Urinary bladder (tissue), 4 donors: ENCODE results near the gene ALG1L2. TPM values are rescaled to one million over a fixed set of nuclear protein-coding genes. Genes with fewer than 3 reads are reported as not detected.
"Not testable (repeated sequence)": the region's sequence is repeated elsewhere in the genome, so short reads cannot be mapped to it uniquely, and the experiment has no call there.

Experiments used
- DNase-seq: peaks from one replicate; pipeline ENCODE4 v3.0.0-alpha.2; 2015; ENCODE audit errors: extremely low spot score
- H3K27ac ChIP-seq: one replicate; pipeline ENCODE4 v1.5.1; 2013; ENCODE audit warnings: low read depth, mild to moderate bottlenecking, moderate library complexity
- H3K36me3 ChIP-seq: one replicate; pipeline ENCODE4 v1.6.1; 2013; ENCODE audit warnings: mild to moderate bottlenecking, moderate library complexity; ENCODE audit not compliant: insufficient read depth
- H3K4me1 ChIP-seq: one replicate; pipeline ENCODE4 v1.6.1; 2013; ENCODE audit warnings: mild to moderate bottlenecking, moderate library complexity; ENCODE audit not compliant: insufficient read depth
- H3K4me3 ChIP-seq: one replicate; pipeline ENCODE4 v1.5.1; 2013; ENCODE audit warnings: low read depth, low read length
- WGBS: extraction: QIAGEN DNeasy Blood & Tissue Kit; methylation state at CpG from one replicate; pipeline ENCODE4 v1.1.7; 2013; 5-methylcytosine and 5-hydroxymethylcytosine counted together
- polyA plus RNA-seq: library from polyadenylated mRNA; stranded (reverse); fragments of 200-250 nt; gene quantifications from one replicate; pipeline ENCODE4 v1.2.3, GENCODE V29; 2013
- total RNA-seq: library from RNA; depleted of rRNA; stranded (reverse); fragments of >200 nt; gene quantifications from one replicate; pipeline ENCODE4 v1.2.3, GENCODE V29; 2014
- donor health status: healthy with polysubstance abuse.
- donor health status: healthy.

The ALG1L2 gene
- total and polyA plus RNA-seq, 2 donors = 0.85 TPM; not detected in 1

DNA sequence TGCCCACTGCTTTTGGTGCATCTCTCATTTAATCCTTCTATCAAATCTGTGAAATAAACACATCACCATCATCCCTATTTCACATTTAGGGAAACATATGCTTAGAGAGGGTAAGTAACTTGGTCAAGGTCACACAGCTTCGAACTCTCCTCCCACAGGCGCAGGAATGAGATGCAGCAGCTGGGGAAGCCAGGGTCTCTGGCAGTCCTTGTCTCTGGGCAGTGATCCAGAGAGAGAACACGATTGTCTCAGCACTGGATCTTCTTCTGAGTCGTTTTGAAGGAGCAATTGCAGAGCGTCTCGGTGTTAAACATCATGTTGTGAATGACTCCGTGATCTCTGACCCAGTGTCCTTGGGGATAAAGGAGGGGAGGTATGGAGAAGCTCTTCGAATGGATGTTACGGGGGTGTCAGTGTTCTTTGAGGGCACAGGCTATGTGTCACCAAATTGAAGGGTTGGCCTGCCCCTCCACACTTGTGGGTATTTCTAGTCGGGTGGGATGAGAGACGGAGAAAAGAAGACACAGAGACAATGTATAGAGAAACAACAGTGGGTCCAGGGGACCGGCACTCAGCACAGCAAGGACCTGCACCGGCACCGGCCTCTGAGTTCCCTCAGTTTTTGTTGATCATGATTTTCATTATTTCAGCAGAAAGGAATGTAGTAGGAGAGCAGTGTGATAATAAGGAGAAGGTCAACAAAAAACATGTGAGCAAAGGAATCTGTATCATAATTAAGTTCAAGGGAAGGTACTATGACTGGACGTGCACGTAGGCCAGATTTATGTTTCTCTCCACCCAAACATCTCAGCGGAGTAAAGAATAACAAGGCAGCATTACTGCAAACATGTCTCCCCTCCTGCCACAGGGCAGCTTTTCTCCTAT lies 41.5 kb downstream of the ALG1L2 start:
- not testable (repeated sequence) for H3K4me3 ChIP-seq, H3K36me3 ChIP-seq, DNase-seq, H3K27ac ChIP-seq, H3K4me1 ChIP-seq
- WGBS = 40% methylated on average over 17 of the region's 17 CpGs

DNA sequence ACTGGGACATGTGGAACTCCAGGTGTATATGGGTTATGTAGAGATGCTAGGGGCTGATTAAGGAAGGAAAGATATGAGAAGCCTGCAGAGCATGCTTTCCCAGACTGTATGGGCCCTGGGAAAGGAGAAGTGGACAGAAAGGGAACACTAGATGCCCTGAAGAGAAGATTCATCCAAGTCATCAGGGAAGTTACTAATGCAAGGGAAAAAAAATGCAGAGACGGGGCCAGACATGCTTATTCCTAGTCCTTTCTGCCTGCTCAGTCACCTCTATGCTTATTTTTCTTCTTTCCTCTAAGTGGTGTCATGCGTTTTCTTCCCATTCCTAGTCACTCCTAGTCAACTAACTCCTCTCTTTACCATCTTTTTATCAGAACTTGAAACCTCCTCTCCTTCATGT lies 43.8 kb downstream of the ALG1L2 start:
- H3K27ac ChIP-seq, H3K4me3 ChIP-seq, H3K4me1 ChIP-seq, H3K36me3 ChIP-seq, DNase-seq: not testable (repeated sequence)
- 91% methylated on average over 2 of the region's 2 CpGs for WGBS

DNA sequence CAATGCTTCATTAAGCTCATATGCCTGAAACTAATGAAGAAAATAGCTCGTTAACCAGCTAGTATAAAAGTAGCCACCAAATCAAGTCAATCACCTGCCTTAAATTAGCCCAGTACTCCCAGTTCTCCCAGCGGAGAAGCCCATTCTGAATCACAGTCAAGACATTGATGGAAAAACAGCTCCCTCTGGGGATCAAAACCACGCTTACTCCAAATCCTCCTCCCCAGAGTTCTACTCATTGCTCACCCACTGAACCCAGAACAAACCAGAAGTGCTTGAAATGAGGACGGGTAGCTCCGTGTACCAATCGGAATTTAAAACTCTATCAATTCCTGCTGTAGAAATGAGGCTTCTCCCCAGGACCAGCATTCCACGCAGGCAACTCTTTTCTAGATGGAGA lies 54.7 kb downstream of the ALG1L2 start:
- H3K27ac ChIP-seq = not testable (repeated sequence)
- 78% methylated on average over 7 of the region's 7 CpGs for WGBS

DNA sequence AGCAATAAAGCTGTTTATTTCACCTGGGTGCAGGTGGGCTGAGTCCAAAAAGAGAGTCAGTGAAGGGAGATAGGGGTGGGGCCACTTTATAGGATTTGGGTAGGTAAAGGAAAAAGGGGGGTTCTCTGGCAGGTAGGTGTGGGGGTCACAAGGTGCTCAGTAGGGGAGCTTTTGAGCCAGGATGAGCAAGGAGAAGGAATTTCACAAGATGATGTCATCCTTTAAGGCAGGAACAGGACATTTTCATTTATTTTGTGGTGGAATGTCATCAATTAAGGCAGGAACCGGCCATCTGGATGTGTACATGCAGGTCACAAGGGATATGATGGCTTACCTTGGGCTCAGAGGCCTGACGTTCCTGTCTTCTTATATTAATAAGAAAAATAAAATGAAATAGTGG lies 56.1 kb downstream of the ALG1L2 start:
- not testable (repeated sequence) for H3K4me3 ChIP-seq, DNase-seq, H3K36me3 ChIP-seq, H3K27ac ChIP-seq, H3K4me1 ChIP-seq
- WGBS = 83% methylated on average over 2 of the region's 2 CpGs

More for the DNA sequence above, 54.7 kb downstream of the ALG1L2 start:
- DNase-seq, H3K36me3 ChIP-seq, H3K4me1 ChIP-seq, H3K4me3 ChIP-seq: not testable (repeated sequence)

DNA sequence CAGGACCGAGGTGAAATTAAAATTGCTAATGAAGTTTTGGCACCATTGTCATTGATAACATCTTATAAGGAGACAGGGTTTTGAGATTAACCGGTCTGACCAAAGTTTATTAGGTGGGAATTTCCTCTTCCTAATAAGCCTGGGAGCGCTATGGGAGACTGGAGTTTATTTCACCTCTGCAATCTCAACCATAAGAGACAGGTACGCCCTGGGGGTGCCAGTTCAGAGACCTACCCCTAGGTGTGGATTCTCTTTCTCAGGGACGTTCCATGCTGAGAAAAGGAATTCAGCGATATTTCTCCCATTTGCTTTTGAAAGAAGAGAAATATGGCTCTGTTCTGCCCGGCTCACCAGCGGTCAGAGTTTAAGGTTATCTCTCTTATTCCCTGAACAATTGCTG lies 57.4 kb downstream of the ALG1L2 start:
- not testable (repeated sequence) for H3K4me1 ChIP-seq, H3K4me3 ChIP-seq, H3K27ac ChIP-seq, H3K36me3 ChIP-seq, DNase-seq
- WGBS = 78% methylated on average over 6 of the region's 8 CpGs

DNA sequence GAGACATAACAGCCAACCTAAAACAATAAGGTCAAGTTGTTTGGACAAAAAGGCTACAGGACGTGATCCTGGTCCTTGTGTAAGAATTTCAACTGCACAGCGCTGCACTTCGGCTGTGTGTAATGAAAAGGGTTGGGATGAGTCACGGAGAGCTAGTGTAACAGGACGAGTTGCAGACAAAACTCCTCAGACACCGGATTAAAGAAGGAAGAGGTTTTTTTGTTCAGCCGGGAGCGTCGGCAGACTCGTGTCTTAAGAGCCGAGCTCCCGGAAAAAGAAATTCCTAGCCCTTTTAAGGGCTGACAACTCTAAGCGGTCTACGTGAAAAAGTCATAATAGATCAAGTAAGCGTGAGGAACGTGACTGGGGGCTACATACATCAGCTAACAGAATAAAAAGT lies 59.1 kb downstream of the ALG1L2 start:
- not testable (repeated sequence) for H3K4me1 ChIP-seq, H3K4me3 ChIP-seq, DNase-seq, H3K36me3 ChIP-seq, H3K27ac ChIP-seq
- 20% methylated on average over 16 of the region's 16 CpGs for WGBS

DNA sequence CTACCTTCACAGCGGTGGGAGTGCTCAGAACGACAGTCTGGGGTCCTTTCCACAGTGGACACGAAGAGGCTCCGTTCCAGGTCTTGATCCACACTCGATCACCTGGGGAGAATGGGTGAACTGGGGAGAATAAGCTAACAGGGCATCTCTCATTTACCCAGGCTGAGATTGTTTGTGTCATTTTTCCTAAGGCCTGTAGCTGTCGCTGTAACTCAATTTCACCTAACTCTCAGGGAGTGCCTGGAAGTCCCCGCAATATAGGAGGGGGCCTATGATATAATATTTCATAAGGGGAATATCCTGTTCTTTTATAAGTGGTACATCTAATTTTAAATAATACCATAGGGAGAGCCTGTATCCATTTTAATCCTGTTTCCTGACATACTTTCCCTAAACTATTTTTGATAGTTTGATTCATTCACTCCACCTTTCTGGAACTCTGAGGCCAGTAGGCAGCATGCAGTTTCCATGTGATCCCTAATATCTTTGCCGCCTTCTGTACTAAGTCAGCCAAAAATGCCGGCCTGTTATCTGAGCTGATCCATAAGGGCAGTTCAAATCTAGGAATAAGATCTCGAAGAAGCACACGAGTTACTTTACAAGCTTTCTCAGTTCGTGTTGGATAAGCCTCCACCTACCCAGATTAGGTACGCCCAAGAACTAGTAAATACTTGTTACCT lies 62.2 kb downstream of the ALG1L2 start:
- H3K4me1 ChIP-seq, DNase-seq, H3K4me3 ChIP-seq, H3K27ac ChIP-seq, H3K36me3 ChIP-seq: not testable (repeated sequence)
- WGBS = 73% methylated on average over 13 of the region's 13 CpGs

DNA sequence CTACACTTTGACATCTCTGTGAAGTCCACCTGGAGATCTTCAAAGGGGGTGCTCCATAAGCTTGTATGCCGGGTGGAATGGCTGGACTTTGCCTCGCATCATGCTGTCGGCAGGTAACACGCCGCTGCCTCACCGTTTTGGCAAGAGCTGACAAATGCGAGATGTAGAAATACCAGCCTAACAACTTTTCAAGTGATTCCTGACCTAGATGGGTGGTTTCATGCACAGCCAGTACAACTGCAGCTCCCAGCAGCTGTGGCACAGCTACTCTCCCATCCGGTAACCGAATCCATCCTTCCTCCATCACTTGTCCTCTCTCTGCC lies 62.7 kb downstream of the ALG1L2 start:
- H3K36me3 ChIP-seq, H3K4me3 ChIP-seq, DNase-seq, H3K27ac ChIP-seq, H3K4me1 ChIP-seq: not testable (repeated sequence)
- WGBS = 88% methylated on average over 9 of the region's 9 CpGs

DNA sequence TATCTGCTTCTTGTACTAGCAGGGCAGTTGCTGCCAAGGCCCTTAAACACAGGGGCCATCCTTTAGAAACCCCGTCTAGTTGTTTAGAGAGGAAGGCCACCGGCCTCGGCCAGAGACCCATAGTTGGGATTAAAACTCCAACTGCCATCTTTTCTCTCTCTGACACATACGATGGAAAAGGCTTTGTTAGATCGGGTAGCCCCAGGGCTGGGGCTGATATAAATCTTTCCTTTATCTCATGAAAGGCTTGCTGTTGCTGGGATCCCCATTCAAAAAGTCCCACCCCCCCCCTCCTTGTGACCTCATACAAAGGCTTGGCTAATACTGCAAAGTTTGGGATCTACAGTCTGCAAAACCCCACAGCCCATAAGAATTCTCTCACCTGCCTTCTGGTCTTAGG lies 63.8 kb downstream of the ALG1L2 start:
- WGBS = 55% methylated on average over 5 of the region's 5 CpGs
- not testable (repeated sequence) for H3K27ac ChIP-seq, H3K36me3 ChIP-seq, H3K4me1 ChIP-seq, H3K4me3 ChIP-seq, DNase-seq

DNA sequence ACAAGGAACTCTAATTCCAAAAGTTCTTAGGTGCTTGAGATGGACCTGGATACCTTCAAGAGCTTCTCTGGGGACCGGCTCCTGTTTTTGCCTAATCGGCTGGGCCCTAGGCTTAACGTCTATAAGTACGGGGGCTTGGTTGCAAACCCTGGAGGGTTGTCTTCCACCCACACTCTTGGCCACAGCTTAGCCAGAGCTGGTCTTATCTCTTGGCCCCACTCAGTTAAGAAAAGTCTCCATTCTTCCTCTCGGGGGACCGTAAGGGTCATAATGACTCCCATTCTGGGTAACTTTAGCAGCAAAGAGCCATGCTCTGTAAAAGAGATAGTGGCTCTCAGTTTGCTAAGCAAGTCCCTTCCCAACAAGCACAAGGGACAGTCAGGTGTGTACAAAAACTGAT lies 64.8 kb downstream of the ALG1L2 start:
- H3K4me3 ChIP-seq, H3K27ac ChIP-seq, DNase-seq, H3K36me3 ChIP-seq, H3K4me1 ChIP-seq: not testable (repeated sequence)
- WGBS = 74% methylated on average over 6 of the region's 6 CpGs

Other genes with a start within 250 kb of the ALG1L2 start
- 44.1 TPM for gene TMCC1, start 188.1 kb upstream of the ALG1L2 start, total RNA-seq
- 14.5 TPM for gene TMCC1, start 188.1 kb upstream of the ALG1L2 start, polyA plus RNA-seq
- gene TRH, start 107.1 kb upstream of the ALG1L2 start, total RNA-seq = 0.16 TPM
- gene TRH, start 107.1 kb upstream of the ALG1L2 start, polyA plus RNA-seq = 0.04 TPM